Activated CD4-positive, alpha-beta T cell treated with anti-CD3 and anti-CD28 coated beads for 1 hour (primary cell): ENCODE measurements around the gene ARHGEF28.

Source experiments
- DNase-seq: peaks from one replicate; pipeline ENCODE4 v3.0.0-alpha.2; 2020

The ARHGEF28 gene

GRCh38 chr5:73945505-73945904 lies 319.5 kb downstream of the ARHGEF28 start:
- DNase-seq, result no peak

GRCh38 chr5:73946278-73946677 lies 320.3 kb downstream of the ARHGEF28 start:
- DNase-seq, result no peak

- DNase-seq, result no peak
Measured at GRCh38 chr5:73946919-73947602, 321.1 kb downstream of the ARHGEF28 start.

DNA sequence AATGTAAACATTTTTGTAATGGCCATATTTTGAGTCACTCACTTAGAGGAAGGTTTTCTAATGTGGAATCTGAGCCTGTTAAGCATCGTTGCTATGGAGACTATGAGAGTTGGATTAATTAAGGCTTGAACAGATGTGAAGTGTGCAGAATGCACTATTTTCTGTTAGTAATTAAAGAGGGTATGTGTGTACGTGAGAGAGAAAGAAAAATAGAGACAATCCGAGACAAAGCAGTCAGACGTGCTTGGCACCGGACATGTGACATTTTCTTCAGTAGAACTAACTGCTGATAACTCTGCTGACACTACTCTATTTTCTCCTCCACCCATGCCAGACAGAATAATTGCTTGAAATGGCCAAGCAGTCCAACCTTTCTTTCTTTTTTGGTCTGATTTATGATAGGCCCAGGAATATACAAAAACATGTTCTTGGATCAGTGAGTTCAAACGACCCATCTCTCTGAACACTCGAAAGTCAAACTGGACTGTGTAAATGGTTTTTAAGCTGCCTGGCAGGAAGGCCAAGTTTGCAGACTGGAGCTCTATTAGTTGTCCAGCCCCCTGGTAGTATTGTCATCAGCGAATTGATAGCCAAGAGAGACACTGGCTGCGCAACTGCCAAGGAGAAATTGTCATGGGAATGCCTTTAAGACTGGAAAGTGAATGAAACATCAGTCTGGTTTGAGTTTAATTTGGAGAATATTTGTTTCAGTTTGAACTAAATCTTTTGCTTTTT lies 322.1 kb downstream of the ARHGEF28 start:
- no peak for DNase-seq

DNA sequence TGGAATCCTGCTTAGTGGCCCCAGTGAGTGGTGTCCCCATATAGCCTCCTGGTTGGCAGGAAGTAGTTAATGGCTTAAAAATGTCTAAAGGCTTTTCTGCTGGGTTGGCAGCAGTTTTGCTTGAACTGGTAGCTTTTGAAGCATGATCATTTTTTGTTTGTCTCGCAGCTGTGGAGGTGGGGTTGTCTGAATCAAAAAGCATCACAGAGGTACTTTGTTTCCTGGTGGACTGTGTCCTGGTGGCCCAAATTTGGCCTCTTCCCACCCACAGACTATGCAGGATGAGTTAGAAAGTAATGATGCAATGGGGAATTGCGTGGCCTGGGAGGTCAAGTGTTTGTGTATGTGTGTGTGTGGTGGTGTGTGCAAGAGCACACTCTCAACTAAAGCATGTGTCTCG lies 322.7 kb downstream of the ARHGEF28 start:
- DNase-seq, result no peak

DNA sequence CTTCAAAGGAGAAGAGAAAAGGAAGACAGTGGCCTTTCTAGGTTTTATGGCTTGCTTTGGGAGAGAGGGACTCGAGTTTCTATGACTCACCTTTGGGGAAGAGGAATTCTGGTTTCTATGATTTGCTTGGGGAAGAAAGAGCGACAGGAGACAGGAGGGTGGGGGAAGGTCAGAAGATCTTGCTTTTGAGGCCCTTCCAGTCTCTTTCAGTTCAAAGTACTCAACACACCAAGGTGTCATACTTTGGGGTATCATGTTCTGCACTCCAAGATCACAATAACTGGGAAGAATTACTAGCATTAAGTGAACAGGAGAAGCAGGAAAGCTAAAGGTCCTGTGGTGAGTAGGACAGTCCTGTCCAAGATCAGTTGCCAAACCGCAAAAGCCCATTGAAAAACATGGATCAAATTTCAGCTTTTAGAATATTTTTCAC lies 324.5 kb downstream of the ARHGEF28 start:
- DNase-seq, result no peak

- DNase-seq, result no peak
Measured at GRCh38 chr5:73950912-73951430, 325.0 kb downstream of the ARHGEF28 start.

GRCh38 chr5:73952872-73953271 lies 326.9 kb downstream of the ARHGEF28 start:
- DNase-seq, result no peak

DNA sequence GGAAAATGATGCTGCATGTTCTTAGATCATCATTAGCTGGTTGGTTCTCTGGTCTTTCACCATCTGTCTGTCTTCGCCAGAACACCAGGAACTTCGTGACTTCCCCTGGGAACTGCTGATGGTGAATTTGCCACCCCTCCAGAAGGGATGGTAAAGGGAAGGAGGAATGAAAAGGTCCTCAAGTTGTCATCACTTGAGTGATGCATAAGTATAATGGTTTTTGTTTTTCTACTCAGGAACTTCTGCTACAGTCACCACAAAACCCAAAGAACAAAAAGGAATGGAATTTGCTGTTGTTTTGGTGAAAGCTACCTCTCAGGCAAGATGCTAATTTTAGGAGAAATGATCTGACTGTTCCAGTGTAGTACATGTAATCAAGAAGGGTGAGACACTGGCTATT lies 328.4 kb downstream of the ARHGEF28 start:
- DNase-seq, result no peak

DNA sequence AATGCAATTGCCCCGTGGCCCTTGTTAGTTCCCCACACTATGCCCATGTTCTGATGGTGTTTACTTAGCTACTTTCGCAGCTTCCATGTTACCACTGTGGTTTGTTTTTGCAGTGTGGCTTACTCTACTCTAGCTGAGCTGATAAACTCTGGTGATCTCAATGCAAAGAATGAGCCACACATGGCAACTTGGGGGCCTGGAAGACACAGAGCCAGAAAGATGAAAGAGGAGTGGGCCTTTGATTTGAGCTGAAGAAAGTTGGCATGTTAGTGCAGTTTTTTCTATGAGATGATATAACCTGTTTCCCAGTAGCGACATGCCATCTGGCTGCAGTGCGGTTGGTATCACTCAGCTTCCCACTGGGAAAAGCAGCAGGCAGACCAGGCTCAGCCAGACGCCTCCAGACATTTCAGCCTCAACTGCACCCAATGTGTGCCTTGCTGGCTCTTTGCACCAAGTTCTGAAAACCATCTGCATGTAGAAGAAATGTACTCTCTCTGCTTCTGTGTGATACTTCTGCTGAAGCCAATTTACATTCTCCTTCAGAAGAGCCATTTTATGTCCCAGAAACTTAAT lies 329.4 kb downstream of the ARHGEF28 start:
- DNase-seq, result no peak

GRCh38 chr5:73957397-73958001 lies 331.5 kb downstream of the ARHGEF28 start:
- DNase-seq, result no peak

DNA sequence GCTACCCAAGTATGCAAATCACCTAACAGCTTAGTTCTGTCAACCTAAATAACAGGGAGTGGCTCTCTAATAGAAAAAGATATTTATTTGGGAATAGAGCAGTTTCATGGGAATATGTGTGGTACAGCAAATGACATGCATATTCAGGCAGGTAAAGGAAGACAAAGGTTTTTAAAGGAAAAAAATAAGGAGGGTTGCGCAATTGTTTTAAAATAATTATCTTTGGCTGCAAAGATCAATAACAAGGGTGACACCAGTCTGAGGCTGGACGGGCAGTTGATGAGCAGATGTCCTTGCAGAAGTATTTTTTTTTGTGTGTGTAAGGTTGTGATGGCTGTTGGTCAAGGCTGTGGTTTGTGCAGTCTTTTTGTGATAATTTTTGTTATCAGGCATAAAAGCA lies 332.0 kb downstream of the ARHGEF28 start:
- DNase-seq, result no peak

DNA sequence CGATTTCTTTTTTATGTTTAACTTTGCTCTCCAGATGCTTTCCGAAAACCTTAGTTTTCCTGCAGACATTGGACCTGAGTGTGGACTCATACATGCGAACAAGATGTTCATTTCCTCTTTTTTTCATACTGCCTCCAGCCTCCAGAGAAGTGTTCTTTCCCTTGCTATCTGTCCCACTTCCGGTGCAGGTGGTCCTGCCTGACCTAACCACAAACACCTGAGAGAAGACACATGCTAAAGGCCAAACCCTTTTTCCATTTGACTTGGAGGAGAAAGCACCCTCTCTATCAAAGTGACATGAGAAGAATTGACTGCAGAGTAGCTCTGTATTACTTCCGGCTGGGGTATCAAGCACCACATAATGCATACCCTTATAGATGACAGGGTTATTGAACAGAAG lies 334.0 kb downstream of the ARHGEF28 start:
- no peak for DNase-seq

DNA sequence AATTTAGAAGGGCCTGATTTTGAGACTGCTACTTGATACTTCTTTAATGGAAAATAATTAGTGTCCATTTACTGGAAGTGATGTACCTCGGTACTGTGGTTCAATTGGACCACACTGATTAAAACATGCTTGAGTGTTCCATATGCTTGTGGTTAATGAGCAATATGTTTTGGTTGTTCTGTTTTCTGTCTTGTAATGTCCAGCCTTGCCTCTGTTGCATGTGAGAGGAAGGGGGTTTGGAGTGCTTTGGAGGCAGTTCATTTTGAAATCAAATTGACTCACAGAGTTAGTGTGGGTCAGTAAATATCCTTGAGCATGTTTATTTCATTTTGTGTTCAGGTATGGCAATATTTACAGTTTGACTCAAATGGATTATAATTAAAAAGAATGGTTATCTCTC lies 334.4 kb downstream of the ARHGEF28 start:
- no peak for DNase-seq

DNA sequence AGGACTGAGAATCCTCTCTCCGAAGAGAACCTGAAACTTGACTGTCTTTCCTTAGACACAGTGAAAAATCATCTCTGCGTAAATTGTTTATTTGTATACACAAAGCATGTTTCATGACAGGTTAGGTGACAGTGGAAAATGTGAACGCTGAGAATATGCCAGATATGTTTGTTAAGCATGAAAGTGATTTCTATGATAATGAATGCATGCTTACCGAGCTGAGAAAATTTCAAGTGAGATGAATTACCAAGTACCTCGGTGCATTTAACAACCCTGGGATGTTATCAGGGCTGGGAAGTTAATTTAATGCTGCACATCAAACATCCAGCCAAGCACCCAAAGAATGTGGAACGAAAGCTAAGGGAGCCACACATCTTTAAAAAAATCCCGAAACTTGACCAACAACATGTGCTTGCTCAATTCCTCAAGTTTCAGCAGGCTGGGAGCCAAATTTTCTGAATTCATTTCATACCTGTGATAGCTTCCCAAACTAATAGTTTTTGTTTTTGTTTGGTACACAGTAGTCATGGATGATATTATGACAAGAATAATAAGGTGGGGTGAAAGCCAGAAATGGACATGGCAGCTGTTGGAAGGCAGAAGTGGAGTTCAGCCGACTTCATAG lies 336.9 kb downstream of the ARHGEF28 start:
- no peak for DNase-seq

- no peak for DNase-seq
Measured at GRCh38 chr5:73964352-73964865, 338.4 kb downstream of the ARHGEF28 start.

DNA sequence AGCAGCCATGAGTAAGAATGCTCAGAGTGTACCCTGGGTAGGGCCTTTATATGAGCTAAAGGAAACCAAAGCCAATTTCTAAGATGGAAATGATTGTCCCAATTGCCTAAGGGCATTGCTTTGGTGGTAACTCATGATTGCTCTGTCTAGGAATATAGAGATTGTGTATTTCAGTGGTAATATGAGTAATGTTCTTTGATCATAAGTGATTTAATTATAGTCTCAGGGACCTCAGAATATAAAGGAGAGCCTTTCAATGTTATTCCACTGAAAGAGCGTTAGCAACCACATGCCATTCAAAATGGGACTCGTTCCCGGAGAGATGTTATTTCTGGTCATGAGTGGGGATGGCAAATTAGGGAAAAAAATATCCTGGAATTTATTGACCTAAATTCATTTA lies 340.5 kb downstream of the ARHGEF28 start:
- DNase-seq, result no peak

DNA sequence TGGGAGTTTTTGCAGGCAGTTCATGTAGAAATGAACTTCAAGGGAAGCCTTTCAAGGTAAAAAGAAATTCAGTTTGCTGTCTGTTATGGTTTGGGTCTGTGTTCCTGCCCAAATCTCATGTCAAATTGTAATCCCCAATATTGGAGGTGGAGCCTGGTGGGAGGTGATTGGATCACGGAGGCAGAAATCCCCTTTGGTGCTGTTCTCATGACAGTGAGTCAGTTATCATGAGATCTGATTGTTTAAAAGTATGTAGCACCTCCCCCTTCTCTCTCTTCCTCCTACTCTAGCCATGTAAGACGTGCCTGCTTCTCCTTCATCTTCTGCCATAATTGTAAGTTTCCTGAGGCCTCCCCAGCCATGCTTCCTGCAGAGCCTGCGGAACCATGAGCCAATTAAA lies 341.4 kb downstream of the ARHGEF28 start:
- no peak for DNase-seq

GRCh38 chr5:73968246-73968645 lies 342.2 kb downstream of the ARHGEF28 start:
- no peak for DNase-seq

DNA sequence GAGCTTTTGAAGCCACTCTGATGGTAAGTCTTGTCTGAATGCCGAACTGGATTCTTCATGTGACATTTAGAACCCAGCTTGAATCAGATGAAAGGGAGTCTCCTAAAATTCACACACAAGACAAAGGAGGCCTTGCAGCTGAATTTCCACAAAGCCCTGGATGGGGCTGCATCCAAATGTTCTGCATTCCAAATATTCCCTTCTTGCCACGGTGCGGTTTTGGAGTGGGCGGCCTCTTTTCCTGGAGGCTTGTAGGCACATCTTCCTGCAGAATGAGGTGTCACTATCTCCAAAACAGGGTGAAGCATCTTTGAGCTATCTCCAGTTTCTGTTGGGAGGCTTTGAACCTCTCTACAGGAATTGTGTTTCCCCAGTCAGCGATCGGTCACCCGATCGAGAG lies 342.7 kb downstream of the ARHGEF28 start:
- DNase-seq, result no peak

- DNase-seq, result no peak
Measured at GRCh38 chr5:73969195-73970036, 343.4 kb downstream of the ARHGEF28 start.

DNA sequence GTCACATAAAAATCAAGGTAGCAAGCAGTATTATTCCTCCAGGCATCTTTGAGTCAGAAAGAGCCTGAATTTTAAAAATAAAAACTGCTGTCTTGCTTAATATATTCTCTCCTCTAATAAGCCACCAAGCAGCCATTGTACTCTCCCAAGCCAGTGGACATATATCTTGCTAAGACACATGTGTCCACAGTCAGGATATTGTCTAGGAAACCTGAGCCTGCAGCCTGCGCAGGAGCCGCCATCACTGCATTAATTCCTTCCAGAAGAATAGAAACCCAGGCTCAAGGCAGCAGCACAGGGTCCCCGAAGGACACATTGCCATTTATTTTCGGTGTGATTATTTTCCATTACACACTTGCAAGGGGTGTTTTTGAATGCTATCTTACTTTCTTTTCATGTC lies 345.3 kb downstream of the ARHGEF28 start:
- no peak for DNase-seq
